Amygdala (tissue), 56 donors: ENCODE results near the gene SH3BP2.
A peak's percentile ranks its signal among the peaks of the same experiment; 100 is the strongest.

Experiments used
- DNase-seq, 56 donors: peaks; one replicate each; lab custom pipeline; 2025; lab: John Stamatoyannopoulos, UW

SH3BP2 gene

GRCh38 chr4:2868877-2869487 is 76.1 kb downstream of the SH3BP2 start:
- DNase-seq, result no peak

- no peak for DNase-seq
Observed at GRCh38 chr4:2869659-2870058, 76.8 kb downstream of the SH3BP2 start.

- no peak for DNase-seq
Observed at GRCh38 chr4:2870082-2870481, 77.2 kb downstream of the SH3BP2 start.

- DNase-seq, result no peak
Observed at GRCh38 chr4:2871466-2871865, 78.6 kb downstream of the SH3BP2 start.

GRCh38 chr4:2871911-2872310 is 79.0 kb downstream of the SH3BP2 start:
- DNase-seq, result peak in 1 of 56 donors; percentile 11

- no peak for DNase-seq
Observed at GRCh38 chr4:2873329-2873728, 80.4 kb downstream of the SH3BP2 start.

- no peak for DNase-seq
Observed at GRCh38 chr4:2874861-2875260, 82.0 kb downstream of the SH3BP2 start.

- peak in 16 of 56 donors; percentile 23 to 64 (median 38) for DNase-seq
Observed at GRCh38 chr4:2875556-2875955, 82.7 kb downstream of the SH3BP2 start.

GRCh38 chr4:2878346-2878745 is 85.5 kb downstream of the SH3BP2 start:
- no peak for DNase-seq

- no peak for DNase-seq
Observed at GRCh38 chr4:2879026-2879425, 86.1 kb downstream of the SH3BP2 start.

GRCh38 chr4:2881431-2881830 is 88.5 kb downstream of the SH3BP2 start:
- DNase-seq, result no peak

- DNase-seq, result no peak
Observed at GRCh38 chr4:2882341-2882740, 89.5 kb downstream of the SH3BP2 start.

- DNase-seq, result no peak
Observed at GRCh38 chr4:2886161-2886560, 93.3 kb downstream of the SH3BP2 start.

- no peak for DNase-seq
Observed at GRCh38 chr4:2886622-2887021, 93.7 kb downstream of the SH3BP2 start.

- DNase-seq, result no peak
Observed at GRCh38 chr4:2887343-2887742, 94.5 kb downstream of the SH3BP2 start.

GRCh38 chr4:2888886-2889285 is 96.0 kb downstream of the SH3BP2 start:
- no peak for DNase-seq
